H54 (cell line): ENCODE results near the gene GPRC5D.

Experiments
- DNase-seq: peaks from one replicate; pipeline ENCODE4 v3.0.0; 2011; ENCODE audit warnings: low spot score, mixed read lengths; ENCODE audit not compliant: insufficient read length
- FAIRE-seq: peaks from 3 replicates; lab custom pipeline; 2011; peaks lifted over from hg19 to GRCh38; lab: Jason Lieb, UNC
- POLR2A ChIP-seq: IDR thresholded peaks from 2 replicates; pipeline ENCODE4 v1.6.1; 2011; ENCODE audit warnings: low read depth, mild to moderate bottlenecking, low read length

GPRC5D gene

DNA sequence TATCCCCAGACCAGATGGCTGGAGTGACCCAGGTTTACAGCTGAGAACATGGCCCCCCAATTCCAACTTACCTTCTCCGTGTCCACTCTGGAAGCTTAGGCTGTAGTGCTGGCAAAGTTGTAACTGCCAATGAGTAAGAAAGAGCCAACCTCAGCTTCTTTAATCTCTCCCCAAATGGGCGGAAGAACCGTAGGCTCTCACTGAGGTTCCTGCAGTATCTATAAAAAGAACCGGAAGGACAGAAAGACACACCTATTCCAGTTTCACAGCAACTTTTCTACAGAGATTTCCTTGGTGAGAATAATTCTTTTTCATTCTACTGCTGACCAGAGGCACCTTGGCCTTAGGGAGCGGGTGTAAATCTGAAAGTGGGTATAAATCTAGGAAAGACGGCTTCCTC lies at the start of gene GPRC5D:
TSS of gene GPRC5D (minus strand) at position 135 of the 400 bp plus-strand sequence. CDS start 1,786 bp downstream, outside the sequence.
- DNase-seq (no peak), FAIRE-seq (no peak)
- TF ChIP-seq POLR2A: no peak

DNA sequence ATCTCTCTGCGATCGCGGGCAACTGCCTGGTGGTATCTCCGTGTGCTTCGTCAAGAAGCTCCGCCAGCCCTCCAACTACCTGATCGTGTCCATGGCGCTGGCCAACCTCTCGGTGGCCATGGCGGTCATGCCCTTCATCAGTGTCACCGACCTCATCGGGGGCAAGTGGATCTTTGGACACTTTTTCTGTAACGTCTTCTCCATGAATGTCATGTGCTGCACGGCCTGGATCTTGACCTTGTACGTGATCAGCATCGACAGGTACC lies 49.7 kb upstream of the GPRC5D start:
- TF ChIP-seq POLR2A: no peak
- DNase-seq (no peak), FAIRE-seq (no peak)

- peak; percentile 54 for DNase-seq
- no peak for FAIRE-seq
- no peak for TF ChIP-seq POLR2A
Observed at GRCh38 chr12:13000925-13001774, 49.2 kb upstream of the GPRC5D start.

- no peak for FAIRE-seq
- DNase-seq: peak; percentile 39
- TF ChIP-seq POLR2A: no peak
Observed at GRCh38 chr12:13000616-13000924, 48.6 kb upstream of the GPRC5D start.

GRCh38 chr12:12999959-13000615 lies 48.1 kb upstream of the GPRC5D start, which contains the start of gene HEBP1:
Gene HEBP1, minus strand, starts transcription at chr12:13000265. Its CDS starts 151 bp downstream, at chr12:13000114.
- FAIRE-seq: no peak
- TF ChIP-seq POLR2A: peak; percentile 98
- peak; percentile 89 for DNase-seq

DNA sequence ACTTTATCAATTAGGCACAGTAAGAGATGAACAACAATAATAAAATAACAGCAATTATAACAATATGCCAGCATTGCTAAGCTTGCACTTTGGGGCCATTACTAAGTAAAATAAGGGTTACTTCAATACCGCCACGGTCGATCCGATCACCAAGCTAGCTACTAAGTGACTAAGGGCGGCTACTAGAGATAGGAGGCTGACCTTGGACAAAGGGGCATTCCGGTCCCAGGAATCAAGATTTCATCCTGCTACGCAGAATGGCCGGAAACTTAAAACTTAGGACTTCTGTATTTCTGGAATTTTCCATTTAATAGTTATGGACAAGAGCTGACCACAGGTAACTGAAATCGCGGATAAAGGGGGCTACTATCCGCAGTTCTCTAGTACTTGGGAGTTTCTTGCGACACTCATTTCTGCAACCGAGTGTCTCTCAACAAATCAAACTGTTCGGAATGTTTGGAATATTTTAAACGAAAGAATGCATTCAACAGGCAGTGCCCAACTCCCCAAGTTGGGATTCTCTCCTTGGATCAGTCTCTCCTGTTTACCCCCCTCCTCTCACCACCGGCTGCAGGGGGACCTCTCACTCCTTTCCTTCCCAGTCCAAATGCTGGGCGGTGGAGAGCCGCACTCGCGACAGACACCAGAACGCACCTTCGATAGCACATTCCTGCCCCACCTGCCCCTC lies 47.4 kb upstream of the GPRC5D start:
- DNase-seq (no peak), FAIRE-seq (no peak)
- TF ChIP-seq POLR2A: no peak

DNA sequence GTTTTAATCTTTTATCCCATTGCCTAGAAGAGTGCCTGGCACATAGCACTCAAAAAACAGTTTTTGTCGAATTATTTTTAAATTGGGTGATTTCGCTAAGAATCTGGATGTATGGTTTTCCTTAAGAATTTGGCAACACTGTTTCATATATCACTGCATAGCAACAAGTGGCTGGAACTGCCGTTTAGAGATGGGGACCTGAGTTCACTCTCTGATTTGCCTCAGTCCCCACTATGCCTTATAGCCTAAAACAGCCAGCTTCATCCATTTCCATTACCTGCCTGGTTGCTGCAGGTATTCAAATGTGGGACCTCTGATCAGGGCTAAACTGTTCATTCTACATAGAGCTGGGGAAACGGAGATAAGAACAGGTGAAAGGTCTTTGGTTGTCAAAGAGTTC lies 46.3 kb upstream of the GPRC5D start:
- FAIRE-seq (no peak), DNase-seq (no peak)
- TF ChIP-seq POLR2A: no peak

DNA sequence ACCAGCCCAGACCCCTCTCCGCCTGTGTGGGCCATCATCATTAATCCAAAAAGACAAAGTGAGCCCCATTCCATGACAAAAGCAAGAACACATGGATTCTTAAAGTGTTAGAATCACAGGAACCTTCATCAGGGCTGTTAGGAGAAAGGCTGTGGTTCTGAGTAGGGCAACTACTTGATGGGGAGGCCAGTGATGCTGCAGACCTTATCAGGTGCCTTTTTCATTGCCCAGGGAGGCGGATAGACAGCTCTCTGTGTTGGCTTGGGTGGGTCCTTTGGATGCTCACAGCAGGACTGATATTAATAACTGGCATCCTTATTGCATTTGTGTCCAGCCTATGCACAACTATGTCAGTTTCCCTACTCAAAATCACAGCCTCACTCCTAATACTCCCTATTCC lies 45.8 kb upstream of the GPRC5D start:
- no peak for TF ChIP-seq POLR2A
- FAIRE-seq (no peak), DNase-seq (no peak)

DNA sequence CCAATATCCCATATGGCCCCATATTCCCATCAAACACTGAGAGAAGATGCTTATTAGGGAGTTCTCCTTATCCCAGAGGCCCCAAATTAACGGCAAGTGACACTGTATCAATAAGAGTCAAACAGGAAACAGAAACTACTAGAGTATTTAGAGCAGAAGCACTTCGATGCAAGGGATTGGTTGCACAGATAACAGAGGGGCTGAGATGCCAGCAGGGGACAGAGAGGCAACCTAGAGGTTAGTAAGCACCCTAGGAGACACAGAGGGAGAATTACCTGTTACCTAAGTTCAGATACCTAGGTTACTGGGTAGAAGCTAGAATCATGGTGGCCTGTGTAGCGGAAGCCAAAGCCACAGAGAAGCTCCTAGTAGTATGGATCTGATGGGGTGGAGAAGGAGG lies 45.2 kb upstream of the GPRC5D start:
- TF ChIP-seq POLR2A: no peak
- FAIRE-seq (no peak), DNase-seq (no peak)

GRCh38 chr12:12996209-12996608 lies 44.2 kb upstream of the GPRC5D start:
- FAIRE-seq (no peak), DNase-seq (no peak)
- no peak for TF ChIP-seq POLR2A

- no peak for TF ChIP-seq POLR2A
- DNase-seq: no peak
- no peak for FAIRE-seq
Observed at GRCh38 chr12:12995088-12995487, 43.1 kb upstream of the GPRC5D start.

- FAIRE-seq (no peak), DNase-seq (no peak)
Observed at GRCh38 chr12:12993367-12993766, 41.4 kb upstream of the GPRC5D start.

DNA sequence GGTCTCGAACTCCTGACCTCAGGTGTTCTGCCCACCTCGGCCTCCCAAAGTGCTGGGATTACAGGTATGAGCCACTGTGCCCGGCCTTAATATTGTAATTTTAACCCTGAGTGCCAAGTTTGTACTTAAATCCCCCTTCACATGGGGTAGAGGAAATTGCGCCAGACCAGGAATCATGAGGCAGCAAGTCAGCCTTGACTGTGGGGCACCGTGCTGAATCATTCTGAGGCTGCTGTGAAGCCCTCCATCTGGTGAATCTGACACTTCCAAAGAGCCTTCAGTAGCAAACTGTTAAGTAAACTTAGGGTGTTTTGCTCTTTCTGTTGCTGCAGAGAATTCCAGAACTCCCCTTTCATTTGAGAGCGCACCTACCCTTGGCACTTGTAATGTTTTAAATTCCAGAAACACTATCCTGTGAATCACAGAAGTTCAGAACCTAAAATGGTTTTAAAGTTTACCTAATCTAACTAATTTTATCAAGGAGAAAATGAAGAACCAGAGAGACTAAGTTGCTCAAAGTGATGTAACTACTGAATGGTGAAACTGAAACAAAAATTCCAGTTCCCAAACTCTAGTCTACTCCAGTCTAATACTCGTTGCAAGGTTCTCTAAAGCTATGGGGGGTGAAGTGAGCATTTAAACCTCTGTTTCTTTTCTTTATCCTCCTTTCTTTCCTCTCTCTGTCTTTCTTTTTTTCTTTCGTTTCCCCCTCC lies 40.6 kb upstream of the GPRC5D start:
- TF ChIP-seq POLR2A: no peak
- DNase-seq (peak; percentile 34), FAIRE-seq (peak; percentile 84)

More at GRCh38 chr12:12993367-12993766, 41.4 kb upstream of the GPRC5D start:
- TF ChIP-seq POLR2A: no peak

GRCh38 chr12:12990700-12991468 lies 38.9 kb upstream of the GPRC5D start:
- FAIRE-seq (no peak), DNase-seq (no peak)
- no peak for TF ChIP-seq POLR2A
